ENCODE results near the gene NBPF3.

GRCh38 chr1:21514245-21514644 is 74.3 kb downstream of the NBPF3 start:
- TF ChIP-seq CTCF (IDR thresholded peaks at IDR 0.05) = no peak
- no peak for TF ChIP-seq POLR2A (IDR thresholded peaks at IDR 0.05)

Measured in thyroid gland (tissue), 4 donors.